ENCODE results near the gene OR10A3.
"Not testable (repeated sequence)": the region's sequence is repeated elsewhere in the genome, so short reads cannot be mapped to it uniquely, and the experiment has no call there.

The OR10A3 gene, protein sequence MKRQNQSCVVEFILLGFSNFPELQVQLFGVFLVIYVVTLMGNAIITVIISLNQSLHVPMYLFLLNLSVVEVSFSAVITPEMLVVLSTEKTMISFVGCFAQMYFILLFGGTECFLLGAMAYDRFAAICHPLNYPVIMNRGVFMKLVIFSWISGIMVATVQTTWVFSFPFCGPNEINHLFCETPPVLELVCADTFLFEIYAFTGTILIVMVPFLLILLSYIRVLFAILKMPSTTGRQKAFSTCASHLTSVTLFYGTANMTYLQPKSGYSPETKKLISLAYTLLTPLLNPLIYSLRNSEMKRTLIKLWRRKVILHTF

DNA sequence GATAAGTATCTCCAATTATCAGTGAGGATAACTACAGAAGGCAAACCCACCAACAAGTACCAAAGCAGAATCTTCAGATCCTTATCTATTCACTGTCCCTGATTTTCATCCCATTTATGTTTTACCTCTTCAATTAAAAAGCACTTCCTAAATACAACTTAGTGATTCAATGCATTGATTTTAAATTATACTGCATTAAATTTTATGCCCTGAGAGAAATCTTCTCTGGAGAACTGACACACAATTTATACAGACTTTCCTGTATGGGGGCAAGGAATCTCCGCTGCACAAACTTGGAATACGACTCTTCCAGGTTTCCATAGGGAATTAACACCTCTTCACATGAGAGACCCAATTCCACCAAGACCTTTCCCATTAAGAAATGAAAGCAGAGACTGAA lies at the start of gene OR10A3:
OR10A3 (minus strand) TSS at position 101 of the 400 bp plus-strand sequence. CDS start 2,188 bp downstream, outside the sequence.
- no peak for DNase-seq

DNA sequence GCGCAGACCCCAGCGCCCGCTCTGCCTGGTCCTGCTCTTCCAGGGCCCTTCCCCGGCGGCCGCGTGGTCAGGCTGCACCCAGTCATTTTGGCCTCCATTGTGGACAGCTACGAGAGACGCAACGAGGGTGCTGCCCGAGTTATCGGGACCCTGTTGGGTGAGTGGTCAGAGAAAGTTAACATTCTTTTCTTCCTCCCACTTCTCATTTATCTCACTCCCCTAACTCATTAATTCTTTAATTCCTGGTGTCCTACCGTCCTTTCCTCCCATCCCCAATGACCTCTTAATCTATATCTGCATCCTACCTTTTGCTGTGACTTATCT lies 46.0 kb upstream of the OR10A3 start:
- not testable (repeated sequence) for DNase-seq

DNA sequence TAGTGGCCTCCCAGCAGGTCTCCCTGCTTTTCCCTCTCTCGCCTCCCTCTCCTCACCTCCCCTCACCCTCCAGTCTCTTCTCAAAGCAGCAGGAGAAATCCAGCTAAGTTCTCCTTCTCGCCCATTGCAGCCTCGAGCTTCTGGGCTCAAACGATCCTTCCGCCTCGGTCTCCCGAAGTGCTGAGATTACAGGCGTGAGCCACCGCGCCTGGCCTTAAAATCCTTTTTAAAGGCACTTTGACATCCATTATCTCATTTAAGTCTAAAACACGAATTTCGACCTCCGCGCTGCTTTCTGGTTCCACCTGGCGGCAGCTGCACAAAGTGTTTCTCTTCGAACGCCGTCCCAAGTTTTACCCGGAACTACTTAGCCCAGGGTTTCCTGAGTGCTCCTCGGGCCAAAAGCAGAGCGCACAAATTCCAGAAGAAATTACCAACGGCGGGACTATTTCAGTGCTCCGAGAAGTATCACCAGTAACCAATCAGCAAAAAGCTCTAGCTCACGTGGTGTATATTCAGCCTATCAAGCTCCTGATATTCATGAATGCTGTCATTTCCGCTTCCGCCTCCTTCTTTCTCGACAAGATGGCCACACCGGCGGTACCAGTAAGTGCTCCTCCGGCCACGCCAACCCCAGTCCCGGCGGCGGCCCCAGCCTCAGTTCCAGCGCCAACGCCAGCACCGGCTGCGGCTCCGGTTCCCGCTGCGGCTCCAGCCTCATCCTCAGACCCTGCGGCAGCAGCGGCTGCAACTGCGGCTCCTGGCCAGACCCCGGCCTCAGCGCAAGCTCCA lies 45.5 kb upstream of the OR10A3 start, which contains the start of gene EIF3F:
EIF3F (plus strand) TSS at position 570 of the 792 bp plus-strand sequence; CDS start at position 586, 16 bp downstream.
- peak; percentile 82 for DNase-seq

DNA sequence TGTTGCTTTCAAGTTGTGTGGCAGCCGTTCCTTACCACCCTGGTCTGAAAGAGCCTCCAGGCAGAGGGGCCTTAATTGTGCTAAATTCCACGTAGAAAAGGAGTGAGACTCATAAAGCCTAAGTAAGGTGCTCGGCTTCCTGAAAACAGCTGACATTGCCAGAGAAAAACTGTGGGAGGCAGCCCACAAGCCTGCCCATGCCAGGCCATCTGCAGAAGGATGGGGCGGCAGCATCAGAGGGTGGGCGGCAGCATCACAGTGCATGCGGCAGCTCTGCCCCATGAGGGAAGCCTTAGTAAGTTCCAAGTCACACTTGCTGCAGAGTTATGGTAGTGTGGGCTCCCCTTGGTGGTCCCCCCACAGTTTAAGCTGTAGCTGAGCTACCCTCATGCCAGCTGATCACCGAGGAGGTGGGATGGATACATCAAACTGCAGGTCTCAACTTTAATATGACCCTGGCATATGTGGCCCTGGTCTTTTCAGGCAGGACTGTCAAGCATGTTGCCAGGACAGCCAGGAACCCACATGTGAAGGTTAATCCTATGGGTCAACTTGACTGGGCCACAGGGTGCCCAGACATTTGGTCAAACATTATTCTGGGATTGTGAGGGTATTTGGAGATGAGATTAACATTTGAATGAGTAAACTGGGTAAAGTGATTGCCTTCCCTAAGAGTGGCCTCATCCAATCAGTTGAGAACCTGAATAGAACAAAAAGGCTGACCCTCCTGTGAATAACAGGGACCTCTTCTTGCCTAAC lies 42.5 kb upstream of the OR10A3 start:
- DNase-seq: no peak

DNA sequence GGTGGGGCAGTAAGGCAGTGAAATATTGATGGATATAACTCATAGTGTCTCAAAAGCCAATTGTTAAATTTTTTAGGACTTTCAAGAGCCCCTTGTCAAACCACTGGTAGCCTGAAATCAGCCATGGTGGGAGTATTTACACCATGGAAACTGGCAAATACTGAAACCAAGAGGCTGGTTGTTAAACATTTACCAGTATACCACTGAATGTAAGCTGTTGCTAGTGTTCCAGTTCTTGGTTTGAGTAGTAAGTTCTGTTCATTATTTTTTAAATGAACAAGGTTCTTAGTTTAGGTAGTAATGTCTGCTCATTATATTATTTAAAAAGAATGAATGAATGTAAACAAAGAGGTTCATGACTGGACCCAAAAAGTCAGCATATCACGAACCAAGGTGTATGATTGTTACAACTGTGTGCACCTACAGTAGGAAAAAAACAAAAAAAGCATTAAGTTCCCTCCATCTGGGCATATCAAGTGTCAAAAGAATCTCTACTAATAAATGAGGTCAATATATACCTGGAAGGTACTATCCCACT lies 41.1 kb upstream of the OR10A3 start:
- DNase-seq: no peak

DNA sequence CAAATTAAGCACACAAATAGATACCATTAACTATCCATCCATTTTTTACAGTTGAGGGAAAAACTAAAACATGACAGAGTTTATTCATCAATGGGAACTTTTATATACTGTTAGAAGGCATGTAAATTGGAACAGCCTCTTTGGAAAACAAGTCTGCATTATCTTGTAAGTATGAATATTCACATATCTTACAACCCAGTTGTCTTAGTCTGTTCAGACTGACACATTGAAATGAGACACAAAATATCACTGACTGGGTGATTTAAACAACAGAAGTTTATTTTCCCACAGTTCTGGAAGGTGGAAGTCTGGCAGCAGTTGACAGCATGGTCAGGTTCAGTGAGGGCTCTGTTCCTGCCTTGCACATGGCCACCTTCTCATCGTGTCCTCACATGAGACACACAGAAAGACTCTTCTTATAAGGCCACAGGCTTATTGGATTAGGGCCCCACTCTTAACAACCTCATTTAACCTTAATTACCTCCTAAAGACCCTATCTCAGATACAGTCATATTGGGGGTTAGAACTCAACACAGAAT lies 40.2 kb upstream of the OR10A3 start:
- no peak for DNase-seq

DNA sequence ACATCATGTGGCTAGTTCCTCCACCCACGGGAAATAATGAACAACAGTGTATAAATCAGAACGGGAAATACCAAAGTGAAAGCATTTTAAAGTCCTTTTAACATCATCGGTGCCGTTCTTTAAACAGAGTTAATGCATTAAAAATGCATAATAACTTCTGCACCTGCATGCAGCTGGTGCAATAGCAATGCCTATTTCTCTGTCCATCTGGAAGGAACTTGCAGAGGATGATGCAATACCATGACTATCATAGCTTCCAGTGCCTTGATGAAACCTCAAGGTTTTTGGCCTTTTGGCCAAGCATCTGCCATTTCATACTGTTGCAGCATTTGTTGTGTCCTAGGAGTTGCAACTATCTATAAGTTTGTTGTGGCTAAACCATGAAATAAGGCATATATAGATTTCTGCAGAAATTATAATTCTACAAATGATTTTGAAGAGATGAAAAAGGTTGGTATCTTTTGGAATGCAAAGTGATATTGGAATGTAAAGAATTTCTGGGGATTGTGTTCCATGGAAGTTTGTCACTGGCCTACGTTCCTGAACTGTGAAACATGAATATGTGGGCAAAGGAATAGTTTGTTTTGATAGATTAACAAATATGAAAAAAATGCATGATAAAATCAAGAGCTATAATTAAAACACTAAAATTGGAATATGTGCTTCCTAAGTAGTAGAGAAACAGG lies 35.9 kb upstream of the OR10A3 start:
- no peak for DNase-seq

DNA sequence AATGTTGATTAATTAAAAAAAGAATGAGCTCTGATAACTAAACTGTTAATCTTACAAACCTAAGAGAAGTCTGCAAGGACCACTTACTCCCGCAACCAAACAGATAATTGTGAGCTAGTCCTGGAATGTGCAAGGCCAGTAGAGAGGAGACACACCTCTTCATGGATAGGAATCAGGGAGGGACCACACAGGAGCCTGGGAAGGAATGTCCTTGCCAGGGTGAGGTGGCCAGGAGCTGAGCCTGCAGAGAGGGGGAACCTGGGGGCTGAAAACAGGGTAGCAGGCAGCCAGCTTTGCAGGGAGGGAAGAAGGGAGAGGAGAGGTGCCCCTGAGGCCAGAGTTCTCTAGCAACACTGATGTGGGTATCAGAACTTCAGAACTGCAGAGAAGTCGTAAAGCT lies 33.2 kb upstream of the OR10A3 start:
- no peak for DNase-seq

DNA sequence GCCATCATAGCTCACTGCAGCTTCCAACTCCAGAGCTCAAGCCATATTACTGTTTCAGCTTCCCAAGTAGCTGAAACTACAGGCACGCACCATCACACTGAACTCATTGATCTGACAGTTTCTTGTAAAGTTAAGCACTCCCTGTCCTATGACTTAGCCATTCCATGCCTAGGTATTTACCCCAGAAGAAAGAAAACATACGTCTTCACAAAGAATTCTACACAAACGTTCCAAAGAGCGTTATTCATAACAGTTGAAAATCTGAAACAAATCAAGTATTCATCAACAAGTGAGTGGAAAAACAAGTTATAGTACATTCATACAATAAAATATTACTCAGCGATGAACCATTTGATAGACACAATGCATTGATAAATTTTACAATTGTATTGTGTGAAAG lies 31.5 kb upstream of the OR10A3 start:
- no peak for DNase-seq

DNA sequence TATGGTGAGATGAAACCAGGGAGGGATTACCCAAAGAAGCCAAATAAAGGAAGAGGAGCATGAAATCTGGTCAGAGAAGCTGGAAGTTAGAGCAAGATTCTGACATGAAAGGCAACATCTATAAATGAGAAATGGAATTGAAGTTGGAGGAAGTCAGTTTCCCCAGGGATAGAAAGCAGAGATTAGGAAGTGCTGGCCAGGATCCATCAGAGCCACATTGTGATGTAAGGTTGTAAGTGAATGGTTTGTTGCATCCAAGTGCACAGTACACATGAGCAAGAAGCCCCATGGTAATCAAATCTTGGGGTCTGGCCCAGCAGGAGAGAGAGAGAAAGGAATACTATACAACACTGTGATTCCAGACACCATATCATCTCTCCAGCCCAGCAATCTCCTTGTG lies 30.3 kb upstream of the OR10A3 start:
- DNase-seq: no peak

DNA sequence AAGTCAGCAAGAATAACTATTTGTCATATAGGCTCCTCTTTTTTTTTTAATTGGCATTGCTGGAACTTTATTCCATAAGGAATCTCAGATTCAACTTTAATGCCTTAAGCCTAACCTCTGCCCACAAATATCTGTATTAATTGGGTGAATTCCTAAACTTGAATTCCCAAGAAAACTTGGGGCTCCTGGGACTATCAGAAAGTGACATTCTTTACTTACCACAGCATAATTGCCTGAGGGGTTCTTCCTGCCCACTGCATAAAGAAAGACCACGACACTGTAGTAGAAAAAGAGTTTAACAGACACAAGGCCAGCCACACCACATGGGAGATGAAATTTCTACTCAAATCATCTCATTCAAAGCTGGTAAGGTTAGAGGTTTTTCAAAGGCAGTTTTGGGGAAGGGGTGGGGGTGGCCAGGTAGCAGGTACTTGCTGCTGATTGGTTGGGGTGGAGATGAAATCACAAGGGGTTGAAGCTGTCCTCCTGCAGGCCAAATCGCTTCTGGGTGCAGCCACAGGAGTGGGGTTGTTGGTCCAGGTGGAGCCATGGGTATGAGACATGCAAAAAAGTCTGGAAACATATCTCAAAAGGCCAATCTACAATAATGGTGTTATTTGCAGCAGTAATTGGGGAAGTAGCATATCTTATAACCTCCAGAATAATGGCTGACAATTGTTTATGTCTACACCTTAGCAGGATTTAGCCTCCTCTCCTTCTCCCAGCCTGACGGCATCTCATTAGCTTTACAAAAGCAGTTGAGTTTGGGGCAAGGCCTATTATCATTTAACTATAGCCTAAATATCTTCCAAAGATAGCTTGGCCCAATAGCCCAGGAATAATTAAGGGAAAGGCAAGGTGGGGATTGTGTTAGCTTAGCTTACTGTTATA lies 28.5 kb upstream of the OR10A3 start:
- DNase-seq: no peak

DNA sequence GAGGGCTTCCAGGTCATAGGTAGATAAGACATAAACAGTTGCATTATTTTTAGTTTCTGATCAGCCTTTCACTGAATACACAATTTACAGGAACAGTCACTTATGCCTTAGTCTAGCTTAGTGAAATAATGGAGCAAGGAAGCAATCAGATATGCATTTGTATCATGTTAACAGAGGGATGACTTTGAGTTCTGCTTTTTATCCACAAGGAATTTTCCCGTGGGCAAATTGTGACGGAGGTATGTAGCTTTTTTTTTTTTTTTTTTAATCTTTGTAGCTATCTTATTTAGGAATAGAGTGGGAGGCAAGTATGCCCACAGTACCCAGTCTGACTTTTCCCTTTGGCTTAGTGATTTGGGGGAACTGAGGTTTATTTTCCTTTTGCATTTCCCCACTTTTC lies 27.2 kb upstream of the OR10A3 start:
- no peak for DNase-seq

DNA sequence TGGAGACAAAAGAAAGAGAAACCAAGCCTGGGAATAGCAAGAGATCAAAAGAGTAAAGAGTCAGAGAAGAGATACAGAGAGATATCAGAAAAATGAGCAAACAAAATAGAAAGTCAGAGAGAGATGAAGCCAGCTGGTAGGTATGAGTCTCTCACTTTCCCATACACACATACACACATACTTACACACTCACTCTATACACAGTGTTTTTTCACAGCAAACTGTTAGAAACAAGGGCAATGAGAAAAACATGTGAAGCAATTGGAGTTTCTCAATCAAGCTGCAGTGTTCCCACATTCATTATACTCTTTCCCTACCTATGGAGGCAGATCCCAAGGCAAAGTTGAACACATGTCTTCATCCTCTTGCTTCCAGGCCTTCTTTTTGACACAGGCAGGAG lies 26.3 kb upstream of the OR10A3 start:
- no peak for DNase-seq

DNA sequence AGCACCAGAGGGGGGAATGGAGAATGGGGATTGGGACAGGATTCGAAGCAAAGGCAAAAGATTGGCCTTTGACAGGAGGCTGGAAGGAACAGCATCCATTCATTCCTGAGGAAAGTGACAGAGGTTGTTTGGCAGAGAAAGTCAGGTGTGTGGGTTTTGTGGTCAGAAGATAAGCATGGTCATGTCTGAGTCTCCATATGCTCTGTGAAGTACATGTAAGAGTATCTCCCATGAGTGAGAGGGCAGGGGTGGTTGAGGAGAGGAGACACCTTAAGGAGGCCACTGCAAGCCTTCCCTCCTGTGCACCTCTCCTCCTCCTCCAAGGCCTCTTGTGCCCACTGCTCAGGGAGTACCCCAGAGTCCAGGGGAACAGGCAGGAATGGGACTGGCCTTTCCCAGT lies 25.6 kb upstream of the OR10A3 start:
- DNase-seq: no peak

DNA sequence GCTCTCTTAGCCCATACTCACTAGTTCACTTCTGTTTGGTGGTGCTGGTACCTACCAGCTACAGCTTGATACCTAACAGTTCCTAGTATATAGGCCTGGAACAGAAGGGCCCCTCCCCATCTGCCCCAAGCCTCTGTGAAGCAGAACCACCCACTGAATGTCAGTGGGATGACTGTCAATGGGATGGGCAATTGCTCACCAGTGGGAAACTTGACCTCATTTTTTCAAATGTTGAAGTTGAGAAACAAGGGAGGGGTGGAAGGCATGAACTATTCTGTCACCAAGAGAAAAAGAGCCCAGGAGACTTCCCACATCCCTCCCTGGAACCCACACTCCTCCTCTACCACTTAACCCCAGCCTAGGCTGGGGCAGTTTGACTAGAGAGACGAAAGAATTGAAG lies 23.9 kb upstream of the OR10A3 start, which contains the start of gene NLRP10:
NLRP10 (minus strand) TSS at position 62 of the 400 bp plus-strand sequence. CDS start 1,952 bp downstream, outside the sequence.
- DNase-seq: no peak

DNA sequence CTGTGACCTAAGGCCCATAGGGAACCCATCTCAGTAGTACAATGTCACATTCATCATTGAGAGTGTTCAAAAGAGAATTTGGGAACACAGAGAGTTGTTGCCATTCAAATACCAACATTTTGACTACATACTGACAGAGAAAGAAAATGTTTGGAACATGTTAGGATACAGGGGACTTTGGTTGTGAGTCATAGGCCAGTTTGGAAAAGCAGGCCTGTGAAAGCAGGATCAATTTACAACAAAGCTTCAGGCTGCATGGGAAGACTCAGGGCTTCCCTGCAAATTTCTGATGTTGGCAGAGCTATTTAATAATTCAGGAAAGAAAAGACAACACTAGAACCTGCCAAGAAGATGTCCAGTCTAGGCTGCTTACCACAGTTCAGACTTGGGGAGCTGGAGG lies 23.4 kb upstream of the OR10A3 start:
- DNase-seq: no peak

DNA sequence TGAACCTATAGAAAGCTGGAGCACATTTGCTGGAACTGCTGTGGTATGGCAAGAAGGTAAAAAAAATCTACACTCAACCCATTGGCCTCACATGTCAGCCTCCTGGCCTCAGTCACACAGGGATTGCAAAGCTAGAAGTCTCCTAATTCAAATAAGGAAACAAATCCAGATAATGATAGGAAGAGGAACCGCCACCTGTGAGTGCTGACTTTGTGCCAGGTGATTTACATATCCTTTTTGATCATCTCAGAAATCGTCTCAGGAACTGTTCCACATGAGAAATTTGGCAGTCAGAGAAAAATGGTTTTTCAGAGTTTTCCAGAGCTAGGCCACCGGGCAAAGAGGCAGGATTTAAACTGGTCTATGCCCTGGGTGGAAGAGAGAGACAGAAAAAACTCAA lies 22.8 kb upstream of the OR10A3 start:
- DNase-seq: no peak

DNA sequence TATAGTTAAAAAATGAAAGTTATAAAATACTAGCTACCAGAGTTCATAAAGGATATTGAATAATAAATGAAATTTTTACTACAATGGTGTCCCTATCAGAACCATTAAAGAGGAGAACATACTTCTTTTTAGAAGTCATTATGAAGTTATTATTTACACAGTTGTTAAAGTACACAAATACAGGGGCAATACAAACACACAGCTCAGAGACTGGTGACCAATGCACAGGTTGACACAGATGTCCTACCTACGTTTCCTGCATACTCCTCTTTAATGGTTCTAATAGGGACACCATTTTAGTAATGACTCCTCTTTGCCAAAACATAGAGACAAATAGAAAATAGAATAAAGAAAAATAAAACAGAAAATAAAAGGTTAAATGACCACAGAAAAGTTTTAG lies 13.7 kb upstream of the OR10A3 start:
- DNase-seq: no peak

DNA sequence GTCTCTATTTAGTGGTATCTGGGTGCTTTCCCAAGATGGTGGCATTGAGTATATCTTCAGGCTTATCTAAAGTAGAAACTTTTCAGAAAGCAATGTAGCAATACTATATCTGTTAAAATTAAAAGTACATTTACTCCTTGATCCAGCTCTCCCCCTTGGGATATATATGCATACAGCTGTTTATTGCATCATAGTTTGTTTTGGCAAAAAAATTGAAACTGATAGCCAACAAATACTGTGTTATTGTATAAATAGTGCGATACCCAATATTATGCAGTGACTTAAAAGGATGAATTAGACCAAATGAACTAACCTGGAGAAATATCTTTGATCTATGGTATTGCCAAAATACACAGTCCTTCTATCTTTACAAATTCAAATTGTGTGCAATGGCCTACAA lies 8.4 kb upstream of the OR10A3 start:
- no peak for DNase-seq

DNA sequence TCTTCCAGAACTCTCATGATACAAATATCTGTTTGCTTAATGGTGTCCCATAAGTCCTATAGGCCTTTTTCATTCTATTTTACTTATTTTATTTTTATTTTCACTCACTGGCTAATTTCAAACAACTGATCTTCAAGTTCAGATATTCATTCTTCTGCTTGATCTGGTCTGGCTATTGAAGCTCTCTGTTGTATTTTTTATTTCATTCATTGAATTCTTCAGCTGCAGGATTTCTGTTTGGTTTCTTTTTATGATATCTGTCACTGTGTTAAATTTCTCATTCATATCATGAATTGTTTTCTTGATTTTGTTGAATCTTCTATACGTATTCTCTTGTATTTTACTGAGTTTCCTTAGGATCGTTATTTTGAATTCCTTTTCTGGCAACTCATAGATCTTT lies 2.6 kb upstream of the OR10A3 start:
- DNase-seq: no peak

DNA sequence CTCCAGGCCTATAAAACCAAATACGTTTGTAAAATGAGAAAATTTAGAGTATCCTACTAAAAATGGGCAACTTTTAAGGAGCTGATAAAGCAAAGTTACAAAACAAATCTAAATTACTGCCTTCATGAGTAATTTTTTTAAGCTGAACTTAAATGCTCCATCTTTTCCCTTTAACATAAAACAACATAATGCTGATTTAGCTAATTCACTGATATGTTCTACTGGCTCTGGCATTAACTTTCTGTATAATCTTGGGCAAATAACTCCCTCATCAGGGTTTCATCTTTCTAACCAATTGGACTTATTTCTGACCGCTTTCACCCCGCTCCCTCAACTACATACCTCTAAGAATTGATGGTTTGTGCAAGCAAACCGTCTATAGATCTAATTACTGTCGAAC lies 362 bp downstream of the OR10A3 start:
- DNase-seq: no peak
